ENCODE results near the gene G3BP1.
A peak's percentile ranks its signal among the peaks of the same experiment; 100 is the strongest.

- TF ChIP-seq CTCF (IDR thresholded peaks at IDR 0.05; ENCODE audit: poor library complexity, severe bottlenecking) = peak; percentile 53
- TF ChIP-seq RAD21 (conservative IDR thresholded peaks at IDR 0.05) = peak; percentile 21
- TF ChIP-seq POLR2AphosphoS5 (IDR thresholded peaks at IDR 0.05) = peak; percentile 92
- TF ChIP-seq EZH2 (IDR thresholded peaks at IDR 0.05; ENCODE audit: borderline replicate concordance, insufficient read depth, low read length, poor library complexity, severe bottlenecking) = no peak
- TF ChIP-seq, protein P1, sequence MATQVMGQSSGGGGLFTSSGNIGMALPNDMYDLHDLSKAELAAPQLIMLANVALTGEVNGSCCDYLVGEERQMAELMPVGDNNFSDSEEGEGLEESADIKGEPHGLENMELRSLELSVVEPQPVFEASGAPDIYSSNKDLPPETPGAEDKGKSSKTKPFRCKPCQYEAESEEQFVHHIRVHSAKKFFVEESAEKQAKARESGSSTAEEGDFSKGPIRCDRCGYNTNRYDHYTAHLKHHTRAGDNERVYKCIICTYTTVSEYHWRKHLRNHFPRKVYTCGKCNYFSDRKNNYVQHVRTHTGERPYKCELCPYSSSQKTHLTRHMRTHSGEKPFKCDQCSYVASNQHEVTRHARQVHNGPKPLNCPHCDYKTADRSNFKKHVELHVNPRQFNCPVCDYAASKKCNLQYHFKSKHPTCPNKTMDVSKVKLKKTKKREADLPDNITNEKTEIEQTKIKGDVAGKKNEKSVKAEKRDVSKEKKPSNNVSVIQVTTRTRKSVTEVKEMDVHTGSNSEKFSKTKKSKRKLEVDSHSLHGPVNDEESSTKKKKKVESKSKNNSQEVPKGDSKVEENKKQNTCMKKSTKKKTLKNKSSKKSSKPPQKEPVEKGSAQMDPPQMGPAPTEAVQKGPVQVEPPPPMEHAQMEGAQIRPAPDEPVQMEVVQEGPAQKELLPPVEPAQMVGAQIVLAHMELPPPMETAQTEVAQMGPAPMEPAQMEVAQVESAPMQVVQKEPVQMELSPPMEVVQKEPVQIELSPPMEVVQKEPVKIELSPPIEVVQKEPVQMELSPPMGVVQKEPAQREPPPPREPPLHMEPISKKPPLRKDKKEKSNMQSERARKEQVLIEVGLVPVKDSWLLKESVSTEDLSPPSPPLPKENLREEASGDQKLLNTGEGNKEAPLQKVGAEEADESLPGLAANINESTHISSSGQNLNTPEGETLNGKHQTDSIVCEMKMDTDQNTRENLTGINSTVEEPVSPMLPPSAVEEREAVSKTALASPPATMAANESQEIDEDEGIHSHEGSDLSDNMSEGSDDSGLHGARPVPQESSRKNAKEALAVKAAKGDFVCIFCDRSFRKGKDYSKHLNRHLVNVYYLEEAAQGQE (IDR thresholded peaks at IDR 0.05; ENCODE audit: borderline replicate concordance) = peak; percentile 64
- TF ChIP-seq EP300 (conservative IDR thresholded peaks at IDR 0.05; ENCODE audit: poor library complexity, severe bottlenecking) = peak; percentile 54
- TF ChIP-seq SMC3 (conservative IDR thresholded peaks at IDR 0.05; ENCODE audit: poor library complexity) = peak; percentile 39
- TF ChIP-seq TAF1 (IDR thresholded peaks at IDR 0.05; ENCODE audit: low read depth) = peak; percentile 95
- TF ChIP-seq MXI1 (conservative IDR thresholded peaks at IDR 0.05; ENCODE audit: poor library complexity, severe bottlenecking) = peak; percentile 82
Measured at GRCh38 chr5:151758430-151759241, 13.1 kb upstream of the G3BP1 start, which contains the start of gene ATOX1.

Data from neural cell (in vitro differentiated cells).